Upper lobe of right lung (tissue), 1 donor: ENCODE results near the gene ALCAM. TPM values are rescaled to one million over a fixed set of nuclear protein-coding genes. Genes with fewer than 3 reads are reported as not detected.

ENCODE experiments used
- ATAC-seq: fragments of 200-7000 bp; cut with Tn5 transposase; one replicate; pipeline ENCODE4 v1.9.1; 2020; ENCODE audit warnings: mild to moderate bottlenecking, moderate library complexity
- DNase-seq: peaks from one replicate; pipeline ENCODE4 v3.0.0-alpha.2; 2020
- H3K27ac ChIP-seq: fragments of 200-600 bp; one replicate; pipeline ENCODE4 v1.8.0; 2022
- H3K27me3 ChIP-seq: fragments of 200-600 bp; one replicate; pipeline ENCODE4 v1.8.0; 2022; ENCODE audit warnings: mild to moderate bottlenecking
- H3K36me3 ChIP-seq: fragments of 200-600 bp; one replicate; pipeline ENCODE4 v1.8.0; 2022
- H3K4me1 ChIP-seq: fragments of 200-600 bp; one replicate; pipeline ENCODE4 v1.8.0; 2022
- H3K4me3 ChIP-seq: fragments of 200-600 bp; one replicate; pipeline ENCODE4 v1.8.0; 2022; ENCODE audit warnings: mild to moderate bottlenecking
- H3K9me3 ChIP-seq: fragments of 200-600 bp; one replicate; pipeline ENCODE4 v1.8.0; 2022
- CTCF ChIP-seq: fragments of 200-600 bp; IDR thresholded peaks from one replicate; pipeline ENCODE4 v1.8.0; 2022; ENCODE audit warnings: antibody characterized with exemption
- intact Hi-C: fragments of 100-400 bp; cut with DNase I; formaldehyde crosslinking; loops from one replicate; pipeline ENCODE4 v1.11.0; 2022
- total RNA-seq: library from RNA; stranded (reverse); fragmentation: NEBNext Ultra II Directional; extraction: Animal tissue kit (Norgen Biotek cat#: 25700); gene quantifications from one replicate; pipeline ENCODE4 v1.2.1, GENCODE V29; 2021
- donor health status: DM: no; HTN: yes; CAD: no; lungs with severe emphysema.

Gene ALCAM
- total RNA-seq, 1 donor from 2014 or later: 202 TPM

- intact Hi-C loops: no loop called here
- no peak for TF ChIP-seq CTCF
- Histone ChIP-seq H3K36me3 (no peaks in the 10 kb centered on the region), H3K27me3 (no peaks in the 10 kb centered on the region), H3K4me3 (no peak overlapping the region), H3K4me1 (no peaks in the 10 kb centered on the region), H3K27ac (no peak overlapping the region), H3K9me3 (no peaks in the 10 kb centered on the region)
- DNase-seq (no peak), ATAC-seq (no peak)
Observed at GRCh38 chr3:105424412-105425152, 57.9 kb downstream of the ALCAM start.

GRCh38 chr3:105425153-105425502 lies 58.4 kb downstream of the ALCAM start:
- H3K27ac ChIP-seq: no peak overlapping the region
- no peaks in the 10 kb centered on the region for H3K4me1 ChIP-seq
- no peak for TF ChIP-seq CTCF
- H3K36me3 ChIP-seq: no peaks in the 10 kb centered on the region
- DNase-seq: no peak
- ATAC-seq: no peak
- H3K27me3 ChIP-seq: no peaks in the 10 kb centered on the region
- H3K4me3 ChIP-seq: no peak overlapping the region
- no peaks in the 10 kb centered on the region for H3K9me3 ChIP-seq
- intact Hi-C loops: no loop called here

- Histone ChIP-seq H3K27ac (no peak overlapping the region), H3K27me3 (no peaks in the 10 kb centered on the region), H3K9me3 (no peaks in the 10 kb centered on the region), H3K4me3 (no peak overlapping the region), H3K36me3 (no peaks in the 10 kb centered on the region), H3K4me1 (no peaks in the 10 kb centered on the region)
- TF ChIP-seq CTCF: no peak
- ATAC-seq (no peak), DNase-seq (no peak)
- intact Hi-C loops: no loop called here
Observed at GRCh38 chr3:105427332-105427731, 60.6 kb downstream of the ALCAM start.

GRCh38 chr3:105429034-105429762 lies 62.5 kb downstream of the ALCAM start:
- Histone ChIP-seq H3K27ac (no peak overlapping the region), H3K27me3 (no peaks in the 10 kb centered on the region)
- intact Hi-C loops: no loop called here

GRCh38 chr3:105430455-105430854 lies 63.7 kb downstream of the ALCAM start:
- DNase-seq (no peak), ATAC-seq (peak; percentile 55)
- no peak overlapping the region for H3K4me3 ChIP-seq
- H3K36me3 ChIP-seq: no peaks in the 10 kb centered on the region
- no peaks in the 10 kb centered on the region for H3K4me1 ChIP-seq
- intact Hi-C loops: no loop called here
- no peak overlapping the region for H3K27ac ChIP-seq
- no peaks in the 10 kb centered on the region for H3K9me3 ChIP-seq
- H3K27me3 ChIP-seq: no peaks in the 10 kb centered on the region
- no peak for TF ChIP-seq CTCF

More at GRCh38 chr3:105429034-105429762, 62.5 kb downstream of the ALCAM start:
- DNase-seq (no peak), ATAC-seq (no peak)
- Histone ChIP-seq H3K4me1 (no peaks in the 10 kb centered on the region), H3K4me3 (no peak overlapping the region), H3K9me3 (no peaks in the 10 kb centered on the region), H3K36me3 (no peaks in the 10 kb centered on the region)
- TF ChIP-seq CTCF: no peak
